Liver (tissue), 9 donors: Measurements from ENCODE around the gene MOV10L1. TPM values are rescaled to one million over a fixed set of nuclear protein-coding genes. Genes with fewer than 3 reads are reported as not detected.

Experiments used
- DNase-seq: peaks from one replicate; pipeline ENCODE4 v3.0.0-alpha.2; 2017; ENCODE audit warnings: low spot score
- H3K27ac ChIP-seq, 2 donors: one replicate each; pipeline ENCODE4 v1.7.0; 2013; ENCODE audit warnings: inconsistent platforms in 2 of 2, low read length in 2 of 2, control low read depth in 1 of 2, low read depth in 1 of 2, mild to moderate bottlenecking in 1 of 2
- H3K27me3 ChIP-seq, 4 donors: one replicate each; pipeline versions ENCODE4 v1.6.1 to v1.7.0; 2013; ENCODE audit warnings: low read length in 3 of 4, inconsistent platforms in 1 of 4, mild to moderate bottlenecking in 1 of 4, moderate library complexity in 1 of 4; ENCODE audit not compliant: control insufficient read depth in 4 of 4, insufficient read depth in 4 of 4
- H3K36me3 ChIP-seq, 4 donors: one replicate each; pipeline versions ENCODE4 v1.6.1 to v1.7.0; 2013; ENCODE audit warnings: low read length in 3 of 4, mild to moderate bottlenecking in 3 of 4, low read depth in 1 of 4, moderate library complexity in 1 of 4; ENCODE audit not compliant: control insufficient read depth in 4 of 4, insufficient read depth in 3 of 4
- H3K4me1 ChIP-seq, 4 donors: one replicate each; pipeline versions ENCODE4 v1.6.1 to v1.7.0; 2013; ENCODE audit warnings: low read length in 3 of 4, mild to moderate bottlenecking in 3 of 4, moderate library complexity in 1 of 4; ENCODE audit not compliant: control insufficient read depth in 4 of 4, insufficient read depth in 4 of 4
- H3K4me3 ChIP-seq, 3 donors: one replicate each; pipeline versions ENCODE4 v1.6.1 to v1.7.0; 2013; ENCODE audit warnings: low read length in 3 of 3, control low read depth in 1 of 3, low read depth in 1 of 3, mild to moderate bottlenecking in 1 of 3
- H3K9ac ChIP-seq, 2 donors: one replicate each; pipeline ENCODE4 v1.7.0; 2013; ENCODE audit warnings: low read length in 2 of 2, mild to moderate bottlenecking in 2 of 2, moderate library complexity in 2 of 2, control low read depth in 1 of 2, low read depth in 1 of 2
- H3K9me3 ChIP-seq, 4 donors: one replicate each; pipeline versions ENCODE4 v1.6.1 to v1.7.0; 2013; ENCODE audit warnings: low read length in 3 of 4; ENCODE audit not compliant: control insufficient read depth in 4 of 4
- FOXA1 ChIP-seq: IDR thresholded peaks from 2 replicates; pipeline ENCODE4 v1.6.1; 2016; ENCODE audit warnings: antibody characterized with exemption
- FOXA2 ChIP-seq: IDR thresholded peaks from 2 replicates; pipeline ENCODE4 v1.6.1; 2016; ENCODE audit warnings: antibody characterized with exemption
- HNF4A ChIP-seq, 2 donors: conservative IDR thresholded peaks; 2 replicates each; pipeline ENCODE4 v1.6.1; 2016; ENCODE audit warnings: antibody characterized with exemption in 2 of 2, mild to moderate bottlenecking in 2 of 2
- JUND ChIP-seq, 2 donors: IDR thresholded peaks; 2 replicates each; pipeline ENCODE4 v1.6.1; 2016; ENCODE audit warnings: antibody characterized with exemption in 2 of 2
- NR2F2 ChIP-seq: IDR thresholded peaks from 2 replicates; pipeline ENCODE4 v1.6.1; 2016; ENCODE audit warnings: antibody characterized with exemption
- RAD21 ChIP-seq, 2 donors: IDR thresholded peaks; 2 replicates each; pipeline ENCODE4 v1.6.1; 2016; ENCODE audit warnings: antibody characterized with exemption in 2 of 2, mild to moderate bottlenecking in 2 of 2
- RXRA ChIP-seq, 2 donors: IDR thresholded peaks; 2 replicates each; pipeline ENCODE4 v1.6.1; 2017 to 2018; ENCODE audit warnings: antibody characterized with exemption in 2 of 2, mild to moderate bottlenecking in 1 of 2
- SP1 ChIP-seq: IDR thresholded peaks from 2 replicates; pipeline ENCODE4 v1.6.1; 2018; ENCODE audit warnings: antibody characterized with exemption, mild to moderate bottlenecking
- TAF1 ChIP-seq: conservative IDR thresholded peaks from 2 replicates; pipeline ENCODE4 v1.6.1; 2016; ENCODE audit warnings: antibody characterized with exemption, mild to moderate bottlenecking
- YY1 ChIP-seq: IDR thresholded peaks from 2 replicates; pipeline ENCODE4 v1.6.1; 2016; ENCODE audit warnings: antibody characterized with exemption, mild to moderate bottlenecking
- WGBS: extraction: QIAGEN DNeasy Blood & Tissue Kit; methylation state at CpG from one replicate; pipeline ENCODE4 v1.1.7; 2013; 5-methylcytosine and 5-hydroxymethylcytosine counted together
- polyA plus RNA-seq, 2 donors: library from polyadenylated mRNA; stranded (reverse) in 1 of 2; unstranded in 1 of 2; fragments of 200-250 nt in 1 of 2; fragments of >200 nt in 1 of 2; fragmentation: Nextera tagmentation in 1 of 2; extraction: Ambion mirVana in 1 of 2; gene quantifications; one replicate each; pipeline versions ENCODE4 v1.2.1 to v1.2.3, GENCODE V29; 2013 to 2015
- total RNA-seq, 2 donors: library from RNA; depleted of rRNA; stranded (reverse); fragments of >200 nt; gene quantifications; one replicate each; pipeline ENCODE4 v1.2.3, GENCODE V29; 2014
- TF ChIP-seq, protein P1 (sequence below): IDR thresholded peaks from 2 replicates; pipeline ENCODE4 v1.6.1; 2016; ENCODE audit warnings: antibody characterized with exemption
- TF ChIP-seq, protein P2 (sequence below): fragments of 150-350 bp; IDR thresholded peaks from 2 replicates; pipeline ENCODE4 v1.5.1; 2017; ENCODE audit warnings: improper control_type of control experiment, low read depth, low read length; ENCODE audit not compliant: missing input control
- TF ChIP-seq, protein P3 (sequence below): IDR thresholded peaks from 2 replicates; pipeline ENCODE4 v1.6.1; 2016; ENCODE audit warnings: antibody characterized with exemption, mild to moderate bottlenecking
- TF ChIP-seq, protein P4 (sequence below): IDR thresholded peaks from 2 replicates; pipeline ENCODE4 v1.6.1; 2016; ENCODE audit warnings: antibody characterized with exemption
- TF ChIP-seq, protein P5 (sequence below): IDR thresholded peaks from 2 replicates; pipeline ENCODE4 v1.6.1; 2016; ENCODE audit warnings: antibody characterized with exemption
- donor health status: healthy.
- donor health status: healthy.
- donor health status: healthy.
- donor health status: healthy.
- donor health status: healthy.

Gene MOV10L1
- total and polyA plus RNA-seq, 4 donors, result 0.07 to 0.47 (median 0.17) TPM

DNA sequence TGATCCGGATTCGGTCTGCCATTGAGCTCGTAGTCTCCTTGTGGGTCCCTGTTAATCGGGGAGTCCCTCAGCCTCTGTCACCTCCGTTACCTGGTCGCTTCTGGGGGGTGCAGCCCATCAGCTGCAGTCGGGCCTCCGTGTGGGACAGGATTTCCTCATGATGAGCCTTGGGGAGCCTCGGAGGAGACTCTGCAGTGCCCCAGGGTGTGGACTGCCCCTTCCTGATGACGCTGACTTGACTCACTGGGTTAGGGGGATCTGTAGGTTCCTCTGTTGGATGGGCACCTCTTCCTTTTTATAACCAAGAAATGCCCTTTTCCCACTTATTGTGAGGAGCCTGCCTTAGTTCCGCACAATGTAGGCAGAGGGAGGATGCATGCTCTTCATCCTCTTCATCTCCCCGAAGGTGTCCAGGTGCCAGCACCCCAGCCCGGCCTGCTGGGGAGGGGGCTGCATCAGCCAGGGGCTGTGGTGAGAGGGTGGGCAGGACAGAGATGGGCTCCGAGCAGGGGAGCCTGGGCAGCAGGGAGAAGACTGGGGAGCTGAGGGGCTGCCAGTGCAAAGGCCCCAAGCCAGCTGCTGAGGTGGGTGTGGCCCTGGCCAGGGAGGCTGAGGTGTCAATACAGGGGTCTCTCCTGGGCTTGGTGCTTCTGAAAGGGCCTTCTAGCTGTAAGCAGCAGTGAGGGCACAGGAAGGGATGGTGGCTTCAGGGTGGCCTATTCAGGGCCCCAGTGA is 18.2 kb upstream of the MOV10L1 start:
- Histone ChIP-seq H3K36me3 (no peaks in the 10 kb centered on the region), H3K4me3 (no peak overlapping the region), H3K9ac (no peak overlapping the region), H3K4me1 (no peaks in the 10 kb centered on the region), H3K27ac (no peak overlapping the region), H3K9me3 (no peaks in the 10 kb centered on the region), H3K27me3 (no peaks in the 10 kb centered on the region)
- 85% methylated on average over 14 of the region's 14 CpGs for WGBS
- TF ChIP-seq RAD21 (IDR thresholded peaks at IDR 0.05) (no peak), FOXA1 (no peak)
- no peak for DNase-seq

DNA sequence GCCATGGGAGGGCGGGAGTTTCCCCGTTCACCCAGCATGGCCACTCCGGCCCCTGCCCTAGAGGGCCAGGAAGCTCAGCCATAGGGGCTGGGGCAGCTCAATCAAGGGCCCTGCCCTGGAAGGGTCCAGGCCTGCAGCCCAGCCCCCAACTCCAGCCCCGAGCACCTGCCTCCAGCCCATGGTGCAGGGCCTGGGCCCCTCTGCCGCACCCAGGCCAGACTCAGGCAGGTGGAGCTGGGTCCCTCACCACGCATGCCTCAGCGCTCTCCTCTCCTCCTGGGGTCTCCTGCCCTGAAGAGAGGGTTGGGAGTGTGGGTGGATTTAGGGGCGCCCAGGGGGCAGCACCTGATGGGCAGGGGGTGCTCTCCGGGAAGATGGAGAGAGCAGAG is 17.6 kb upstream of the MOV10L1 start:
- no peaks in the 10 kb centered on the region for H3K27me3 ChIP-seq
- H3K4me3 ChIP-seq, result no peak overlapping the region
- no peaks in the 10 kb centered on the region for H3K4me1 ChIP-seq
- WGBS, result 90% methylated on average over 9 of the region's 9 CpGs
- H3K27ac ChIP-seq, result no peak overlapping the region
- H3K9ac ChIP-seq, result no peak overlapping the region
- TF ChIP-seq, protein P1, sequence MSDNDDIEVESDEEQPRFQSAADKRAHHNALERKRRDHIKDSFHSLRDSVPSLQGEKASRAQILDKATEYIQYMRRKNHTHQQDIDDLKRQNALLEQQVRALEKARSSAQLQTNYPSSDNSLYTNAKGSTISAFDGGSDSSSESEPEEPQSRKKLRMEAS, result no peak
- TF ChIP-seq, protein P2, sequence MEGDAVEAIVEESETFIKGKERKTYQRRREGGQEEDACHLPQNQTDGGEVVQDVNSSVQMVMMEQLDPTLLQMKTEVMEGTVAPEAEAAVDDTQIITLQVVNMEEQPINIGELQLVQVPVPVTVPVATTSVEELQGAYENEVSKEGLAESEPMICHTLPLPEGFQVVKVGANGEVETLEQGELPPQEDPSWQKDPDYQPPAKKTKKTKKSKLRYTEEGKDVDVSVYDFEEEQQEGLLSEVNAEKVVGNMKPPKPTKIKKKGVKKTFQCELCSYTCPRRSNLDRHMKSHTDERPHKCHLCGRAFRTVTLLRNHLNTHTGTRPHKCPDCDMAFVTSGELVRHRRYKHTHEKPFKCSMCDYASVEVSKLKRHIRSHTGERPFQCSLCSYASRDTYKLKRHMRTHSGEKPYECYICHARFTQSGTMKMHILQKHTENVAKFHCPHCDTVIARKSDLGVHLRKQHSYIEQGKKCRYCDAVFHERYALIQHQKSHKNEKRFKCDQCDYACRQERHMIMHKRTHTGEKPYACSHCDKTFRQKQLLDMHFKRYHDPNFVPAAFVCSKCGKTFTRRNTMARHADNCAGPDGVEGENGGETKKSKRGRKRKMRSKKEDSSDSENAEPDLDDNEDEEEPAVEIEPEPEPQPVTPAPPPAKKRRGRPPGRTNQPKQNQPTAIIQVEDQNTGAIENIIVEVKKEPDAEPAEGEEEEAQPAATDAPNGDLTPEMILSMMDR, result no peak
- TF ChIP-seq JUND (IDR thresholded peaks at IDR 0.05), result no peak
- DNase-seq, result no peak
- no peaks in the 10 kb centered on the region for H3K36me3 ChIP-seq
- H3K9me3 ChIP-seq, result no peaks in the 10 kb centered on the region

DNA sequence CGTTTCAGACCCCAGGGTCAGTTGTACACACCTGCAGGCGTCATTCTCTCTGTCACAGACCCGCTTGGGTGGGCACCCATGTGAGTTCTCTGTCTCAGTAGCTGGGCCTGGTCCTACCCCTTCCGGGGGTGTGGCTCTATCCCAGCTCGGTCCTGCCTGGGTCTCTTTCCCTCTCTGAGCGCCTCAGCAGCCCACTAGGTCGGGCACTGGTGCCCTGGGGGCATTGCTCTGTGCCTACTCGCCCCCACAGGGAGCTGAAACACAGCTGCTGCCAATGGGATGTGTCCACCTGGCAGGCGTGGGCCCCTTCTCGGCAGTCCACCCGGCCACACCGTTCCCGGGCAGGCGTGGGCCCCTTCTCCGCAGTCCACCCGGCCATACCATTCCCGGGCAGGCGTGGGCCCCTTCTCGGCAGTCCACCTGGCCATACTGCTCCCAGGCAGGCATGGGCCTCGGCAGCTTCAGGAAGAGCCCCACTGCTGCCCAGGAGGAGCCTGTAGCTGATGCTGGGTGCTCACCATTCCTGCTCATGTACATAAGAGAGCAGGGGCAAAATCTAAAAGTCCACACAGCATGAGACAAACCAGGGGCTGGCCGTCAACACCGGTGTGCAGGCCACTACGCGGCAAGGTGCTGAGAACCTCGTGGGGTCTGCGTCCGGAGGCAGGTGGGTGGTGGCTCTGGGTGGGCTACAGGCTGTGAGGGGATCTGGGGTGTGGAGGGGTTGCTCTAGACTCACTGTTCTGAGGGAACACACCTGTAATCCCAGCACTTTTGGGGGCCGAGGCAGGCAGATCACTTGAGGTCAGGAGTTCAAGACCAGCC is 16.9 kb upstream of the MOV10L1 start:
- 87% methylated on average over 28 of the region's 28 CpGs for WGBS
- no peak overlapping the region for H3K4me3 ChIP-seq
- no peak for DNase-seq
- TF ChIP-seq, protein P1, result no peak
- TF ChIP-seq, protein P3, sequence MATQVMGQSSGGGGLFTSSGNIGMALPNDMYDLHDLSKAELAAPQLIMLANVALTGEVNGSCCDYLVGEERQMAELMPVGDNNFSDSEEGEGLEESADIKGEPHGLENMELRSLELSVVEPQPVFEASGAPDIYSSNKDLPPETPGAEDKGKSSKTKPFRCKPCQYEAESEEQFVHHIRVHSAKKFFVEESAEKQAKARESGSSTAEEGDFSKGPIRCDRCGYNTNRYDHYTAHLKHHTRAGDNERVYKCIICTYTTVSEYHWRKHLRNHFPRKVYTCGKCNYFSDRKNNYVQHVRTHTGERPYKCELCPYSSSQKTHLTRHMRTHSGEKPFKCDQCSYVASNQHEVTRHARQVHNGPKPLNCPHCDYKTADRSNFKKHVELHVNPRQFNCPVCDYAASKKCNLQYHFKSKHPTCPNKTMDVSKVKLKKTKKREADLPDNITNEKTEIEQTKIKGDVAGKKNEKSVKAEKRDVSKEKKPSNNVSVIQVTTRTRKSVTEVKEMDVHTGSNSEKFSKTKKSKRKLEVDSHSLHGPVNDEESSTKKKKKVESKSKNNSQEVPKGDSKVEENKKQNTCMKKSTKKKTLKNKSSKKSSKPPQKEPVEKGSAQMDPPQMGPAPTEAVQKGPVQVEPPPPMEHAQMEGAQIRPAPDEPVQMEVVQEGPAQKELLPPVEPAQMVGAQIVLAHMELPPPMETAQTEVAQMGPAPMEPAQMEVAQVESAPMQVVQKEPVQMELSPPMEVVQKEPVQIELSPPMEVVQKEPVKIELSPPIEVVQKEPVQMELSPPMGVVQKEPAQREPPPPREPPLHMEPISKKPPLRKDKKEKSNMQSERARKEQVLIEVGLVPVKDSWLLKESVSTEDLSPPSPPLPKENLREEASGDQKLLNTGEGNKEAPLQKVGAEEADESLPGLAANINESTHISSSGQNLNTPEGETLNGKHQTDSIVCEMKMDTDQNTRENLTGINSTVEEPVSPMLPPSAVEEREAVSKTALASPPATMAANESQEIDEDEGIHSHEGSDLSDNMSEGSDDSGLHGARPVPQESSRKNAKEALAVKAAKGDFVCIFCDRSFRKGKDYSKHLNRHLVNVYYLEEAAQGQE, result no peak
- TF ChIP-seq NR2F2 (no peak), HNF4A (conservative IDR thresholded peaks at IDR 0.05) (no peak), YY1 (no peak), TAF1 (no peak), FOXA2 (no peak), SP1 (no peak), RXRA (IDR thresholded peaks at IDR 0.05) (no peak), RAD21 (IDR thresholded peaks at IDR 0.05) (no peak)
- TF ChIP-seq, protein P2, result no peak
- TF ChIP-seq, protein P4, sequence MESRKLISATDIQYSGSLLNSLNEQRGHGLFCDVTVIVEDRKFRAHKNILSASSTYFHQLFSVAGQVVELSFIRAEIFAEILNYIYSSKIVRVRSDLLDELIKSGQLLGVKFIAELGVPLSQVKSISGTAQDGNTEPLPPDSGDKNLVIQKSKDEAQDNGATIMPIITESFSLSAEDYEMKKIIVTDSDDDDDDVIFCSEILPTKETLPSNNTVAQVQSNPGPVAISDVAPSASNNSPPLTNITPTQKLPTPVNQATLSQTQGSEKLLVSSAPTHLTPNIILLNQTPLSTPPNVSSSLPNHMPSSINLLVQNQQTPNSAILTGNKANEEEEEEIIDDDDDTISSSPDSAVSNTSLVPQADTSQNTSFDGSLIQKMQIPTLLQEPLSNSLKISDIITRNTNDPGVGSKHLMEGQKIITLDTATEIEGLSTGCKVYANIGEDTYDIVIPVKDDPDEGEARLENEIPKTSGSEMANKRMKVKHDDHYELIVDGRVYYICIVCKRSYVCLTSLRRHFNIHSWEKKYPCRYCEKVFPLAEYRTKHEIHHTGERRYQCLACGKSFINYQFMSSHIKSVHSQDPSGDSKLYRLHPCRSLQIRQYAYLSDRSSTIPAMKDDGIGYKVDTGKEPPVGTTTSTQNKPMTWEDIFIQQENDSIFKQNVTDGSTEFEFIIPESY, result no peak
- TF ChIP-seq, protein P5, sequence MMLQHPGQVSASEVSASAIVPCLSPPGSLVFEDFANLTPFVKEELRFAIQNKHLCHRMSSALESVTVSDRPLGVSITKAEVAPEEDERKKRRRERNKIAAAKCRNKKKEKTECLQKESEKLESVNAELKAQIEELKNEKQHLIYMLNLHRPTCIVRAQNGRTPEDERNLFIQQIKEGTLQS, result no peak

More for the DNA sequence above, 16.9 kb upstream of the MOV10L1 start:
- Histone ChIP-seq H3K27me3 (no peaks in the 10 kb centered on the region), H3K36me3 (no peaks in the 10 kb centered on the region), H3K9ac (no peak overlapping the region), H3K9me3 (no peaks in the 10 kb centered on the region), H3K4me1 (no peaks in the 10 kb centered on the region), H3K27ac (no peak overlapping the region)
